ENCODE data around the gene ZNF438.

ZNF438 gene

DNA sequence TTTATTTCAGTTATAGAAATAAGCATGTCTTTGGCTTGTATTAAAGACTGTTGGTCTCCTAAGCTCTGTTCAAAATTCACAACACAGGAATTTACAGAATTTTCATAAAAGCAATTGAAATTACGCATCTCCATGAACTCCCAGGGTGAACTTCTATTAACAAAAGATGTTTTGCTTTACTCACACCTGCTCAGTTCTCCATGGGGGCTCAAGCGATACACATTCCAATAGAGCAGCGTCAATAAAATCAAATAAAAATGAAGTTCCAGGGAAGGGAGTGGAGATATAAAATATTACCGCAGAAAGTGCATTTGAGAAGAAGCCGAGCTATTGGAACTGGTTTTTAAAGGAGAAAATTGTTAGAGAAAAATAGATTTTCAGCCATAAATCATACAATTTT is 41.5 kb upstream of the ZNF438 start:
- in situ Hi-C loops (cut with MboI; ENCODE audit: low sequenced_read_pairs, unreplicated experiment), result no loop called here
- DNase-seq (ENCODE audit: low spot score), result no peak
- TF ChIP-seq, protein P1, sequence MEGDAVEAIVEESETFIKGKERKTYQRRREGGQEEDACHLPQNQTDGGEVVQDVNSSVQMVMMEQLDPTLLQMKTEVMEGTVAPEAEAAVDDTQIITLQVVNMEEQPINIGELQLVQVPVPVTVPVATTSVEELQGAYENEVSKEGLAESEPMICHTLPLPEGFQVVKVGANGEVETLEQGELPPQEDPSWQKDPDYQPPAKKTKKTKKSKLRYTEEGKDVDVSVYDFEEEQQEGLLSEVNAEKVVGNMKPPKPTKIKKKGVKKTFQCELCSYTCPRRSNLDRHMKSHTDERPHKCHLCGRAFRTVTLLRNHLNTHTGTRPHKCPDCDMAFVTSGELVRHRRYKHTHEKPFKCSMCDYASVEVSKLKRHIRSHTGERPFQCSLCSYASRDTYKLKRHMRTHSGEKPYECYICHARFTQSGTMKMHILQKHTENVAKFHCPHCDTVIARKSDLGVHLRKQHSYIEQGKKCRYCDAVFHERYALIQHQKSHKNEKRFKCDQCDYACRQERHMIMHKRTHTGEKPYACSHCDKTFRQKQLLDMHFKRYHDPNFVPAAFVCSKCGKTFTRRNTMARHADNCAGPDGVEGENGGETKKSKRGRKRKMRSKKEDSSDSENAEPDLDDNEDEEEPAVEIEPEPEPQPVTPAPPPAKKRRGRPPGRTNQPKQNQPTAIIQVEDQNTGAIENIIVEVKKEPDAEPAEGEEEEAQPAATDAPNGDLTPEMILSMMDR (IDR thresholded peaks at IDR 0.05; ENCODE audit: borderline replicate concordance, control extremely low read depth, extremely low read depth, insufficient read depth, missing control alignments), result no peak

GRCh38 chr10:31072451-31072850 is 40.8 kb upstream of the ZNF438 start:
- in situ Hi-C loops (cut with MboI; ENCODE audit: low sequenced_read_pairs, unreplicated experiment), result no loop called here
- DNase-seq (ENCODE audit: low spot score), result no peak
- TF ChIP-seq, protein P1 (IDR thresholded peaks at IDR 0.05; ENCODE audit: borderline replicate concordance, control extremely low read depth, extremely low read depth, insufficient read depth, missing control alignments), result no peak

GRCh38 chr10:31071232-31072005 is 39.8 kb upstream of the ZNF438 start:
- no peak for DNase-seq (ENCODE audit: low spot score)
- in situ Hi-C loops (cut with MboI; ENCODE audit: low sequenced_read_pairs, unreplicated experiment), result no loop called here
- TF ChIP-seq, protein P1 (IDR thresholded peaks at IDR 0.05; ENCODE audit: borderline replicate concordance, control extremely low read depth, extremely low read depth, insufficient read depth, missing control alignments), result no peak

GRCh38 chr10:31070691-31071090 is 39.0 kb upstream of the ZNF438 start:
- TF ChIP-seq, protein P1 (IDR thresholded peaks at IDR 0.05; ENCODE audit: borderline replicate concordance, control extremely low read depth, extremely low read depth, insufficient read depth, missing control alignments), result no peak
- in situ Hi-C loops (cut with MboI; ENCODE audit: low sequenced_read_pairs, unreplicated experiment), result no loop called here
- no peak for DNase-seq (ENCODE audit: low spot score)

DNA sequence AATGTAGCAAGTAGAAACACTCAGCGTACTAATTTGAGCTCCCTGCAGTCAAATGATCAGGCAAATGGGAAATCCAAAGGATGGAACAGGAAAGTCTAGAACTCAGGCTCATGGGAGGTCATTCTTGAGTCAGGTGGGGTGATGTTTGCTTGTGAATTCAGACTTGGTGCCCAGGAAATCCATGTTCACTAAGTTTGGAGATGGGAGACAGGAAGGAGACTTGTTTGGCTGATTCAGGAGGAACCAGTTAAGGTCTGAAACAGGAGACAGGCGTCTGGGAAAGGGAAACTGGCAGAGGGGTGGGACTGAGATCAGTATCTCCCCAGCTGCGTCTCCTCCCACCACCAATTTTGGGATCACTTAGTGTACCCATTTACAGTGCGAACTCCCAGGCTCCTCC is 38.4 kb upstream of the ZNF438 start:
- TF ChIP-seq, protein P1 (IDR thresholded peaks at IDR 0.05; ENCODE audit: borderline replicate concordance, control extremely low read depth, extremely low read depth, insufficient read depth, missing control alignments), result no peak
- in situ Hi-C loops (cut with MboI; ENCODE audit: low sequenced_read_pairs, unreplicated experiment), result no loop called here
- no peak for DNase-seq (ENCODE audit: low spot score)

- DNase-seq (ENCODE audit: low spot score), result no peak
- in situ Hi-C loops (cut with MboI; ENCODE audit: low sequenced_read_pairs, unreplicated experiment), result no loop called here
- TF ChIP-seq, protein P1 (IDR thresholded peaks at IDR 0.05; ENCODE audit: borderline replicate concordance, control extremely low read depth, extremely low read depth, insufficient read depth, missing control alignments), result no peak
Observed at GRCh38 chr10:31069411-31069810, 37.7 kb upstream of the ZNF438 start.
